Aorta (tissue), 5 donors: ENCODE data around the gene ZNF837. TPM values are rescaled to one million over a fixed set of nuclear protein-coding genes. Genes with fewer than 3 reads are reported as not detected.

ENCODE experiments used
- ATAC-seq: fragments of 200-7000 bp; cut with Tn5 transposase; one replicate; pipeline ENCODE4 v1.9.1; 2022; ENCODE audit warnings: moderate library complexity; ENCODE audit not compliant: low FRiP score
- DNase-seq, 2 donors: peaks; one replicate each; pipeline ENCODE4 v3.0.0-alpha.2; 2020
- H3K27ac ChIP-seq, 2 donors: one replicate each; pipeline ENCODE4 v1.5.1; 2013; ENCODE audit warnings: low read length in 2 of 2, mild to moderate bottlenecking in 2 of 2, moderate library complexity in 2 of 2, control low read depth in 1 of 2, inconsistent platforms in 1 of 2, low read depth in 1 of 2
- H3K27me3 ChIP-seq, 2 donors: one replicate each; pipeline ENCODE4 v1.6.1; 2013; ENCODE audit warnings: control low read depth in 1 of 2, low read length in 1 of 2, mild to moderate bottlenecking in 1 of 2, moderate library complexity in 1 of 2; ENCODE audit not compliant: insufficient read depth in 2 of 2, control insufficient read depth in 1 of 2
- H3K36me3 ChIP-seq, 2 donors: one replicate each; pipeline ENCODE4 v1.6.1; 2013; ENCODE audit warnings: control low read depth in 1 of 2, low read length in 1 of 2, mild to moderate bottlenecking in 1 of 2; ENCODE audit not compliant: insufficient read depth in 2 of 2, control insufficient read depth in 1 of 2
- H3K4me1 ChIP-seq, 2 donors: one replicate each; pipeline ENCODE4 v1.6.1; 2013; ENCODE audit warnings: low read length in 2 of 2, control low read depth in 1 of 2, mild to moderate bottlenecking in 1 of 2, moderate library complexity in 1 of 2; ENCODE audit not compliant: insufficient read depth in 2 of 2, control insufficient read depth in 1 of 2
- H3K4me3 ChIP-seq, 2 donors: one replicate each; pipeline ENCODE4 v1.5.1; 2013; ENCODE audit warnings: low read length in 2 of 2, control low read depth in 1 of 2, mild to moderate bottlenecking in 1 of 2
- H3K9me3 ChIP-seq: one replicate; pipeline ENCODE4 v1.6.1; 2013; ENCODE audit warnings: mild to moderate bottlenecking, low read length; ENCODE audit not compliant: control insufficient read depth
- WGBS, 2 donors: extraction: QIAGEN DNeasy Blood & Tissue Kit; methylation state at CpG; one replicate each; pipeline ENCODE4 v1.1.7; 2013; 5-methylcytosine and 5-hydroxymethylcytosine counted together
- intact Hi-C, 2 donors: fragments of 100-400 bp; cut with DNase I; formaldehyde crosslinking; loops; one replicate each; pipeline versions ENCODE4 v1.14.2 to v1.15.0; 2022
- polyA plus RNA-seq, 2 donors: library from polyadenylated mRNA; stranded (reverse); fragments of 200-250 nt; gene quantifications; one replicate each; pipeline ENCODE4 v1.2.3, GENCODE V29; 2013
- total RNA-seq, 2 donors: library from RNA; stranded (reverse); fragmentation: NEBNext Ultra II Directional; extraction: Animal tissue kit (Norgen Biotek cat#: 25700); gene quantifications; one replicate each; pipeline ENCODE4 v1.2.1, GENCODE V29; 2021
- donor health status: healthy with polysubstance abuse.
- donor health status: Bipolar disorder and iron deficiency.
- donor health status: DM: no; HTN: no; CAD: no.
- donor health status: DM: no; HTN: no; CAD: no.
- donor health status: DM: yes; HTN: yes; CAD: no.

Gene ZNF837
- total and polyA plus RNA-seq, 4 donors: 0.65 to 1.8 (median 0.99) TPM

DNA sequence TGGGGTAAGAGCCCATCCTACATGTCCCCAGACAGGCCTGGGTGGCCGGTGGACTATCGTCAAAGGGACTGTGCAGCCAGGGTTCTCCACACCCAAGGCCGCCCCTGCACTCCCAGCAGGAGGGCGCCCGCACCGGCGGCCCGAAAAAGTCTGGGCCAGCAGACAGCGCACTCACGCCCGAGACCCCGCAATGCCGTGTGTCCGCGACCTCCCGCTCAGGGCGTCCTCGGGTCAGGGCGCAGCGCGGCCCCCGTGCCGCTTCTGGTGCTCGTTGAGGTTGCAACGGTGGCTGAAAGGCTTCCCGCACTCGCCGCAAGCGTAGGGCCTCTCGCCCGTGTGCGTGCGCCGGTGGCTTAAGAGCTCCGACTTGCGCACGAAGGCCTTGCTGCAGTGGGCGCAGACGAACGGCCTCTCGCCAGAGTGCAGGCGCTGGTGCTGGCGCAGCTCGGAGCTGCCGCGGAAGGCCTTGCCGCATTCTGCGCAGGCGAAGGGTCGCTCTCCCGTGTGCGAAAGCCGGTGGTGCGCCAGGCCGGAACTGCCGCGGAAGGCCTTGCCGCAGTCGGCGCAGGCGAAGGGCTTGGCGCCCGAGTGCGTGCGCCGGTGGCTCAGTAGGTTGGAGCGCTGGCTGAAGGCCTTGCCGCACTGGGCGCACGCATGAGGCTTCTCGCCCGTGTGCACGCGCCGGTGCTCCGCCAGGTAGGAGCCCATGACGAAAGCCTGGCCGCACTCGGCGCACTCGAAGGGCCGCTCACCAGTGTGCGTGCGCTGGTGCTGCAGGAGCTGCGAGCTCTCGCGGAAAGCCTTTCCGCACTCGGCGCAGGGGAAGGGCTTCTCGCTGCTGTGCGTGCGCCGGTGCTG is 24.7 kb downstream of the ZNF837 start:
- peak; percentile 33 for ATAC-seq
- H3K9me3 ChIP-seq: no peaks in the 10 kb centered on the region
- 8 to 16% methylated on average over 91 to 94 of the region's 94 CpGs for WGBS, 2 donors
- no peaks in the 10 kb centered on the region for H3K36me3 ChIP-seq
- DNase-seq: no peak
- H3K27me3 ChIP-seq: no peaks in the 10 kb centered on the region
- no peak overlapping the region for H3K4me3 ChIP-seq
- H3K27ac ChIP-seq: no peak overlapping the region
- intact Hi-C loops: no loop called here
- H3K4me1 ChIP-seq: no peaks in the 10 kb centered on the region

DNA sequence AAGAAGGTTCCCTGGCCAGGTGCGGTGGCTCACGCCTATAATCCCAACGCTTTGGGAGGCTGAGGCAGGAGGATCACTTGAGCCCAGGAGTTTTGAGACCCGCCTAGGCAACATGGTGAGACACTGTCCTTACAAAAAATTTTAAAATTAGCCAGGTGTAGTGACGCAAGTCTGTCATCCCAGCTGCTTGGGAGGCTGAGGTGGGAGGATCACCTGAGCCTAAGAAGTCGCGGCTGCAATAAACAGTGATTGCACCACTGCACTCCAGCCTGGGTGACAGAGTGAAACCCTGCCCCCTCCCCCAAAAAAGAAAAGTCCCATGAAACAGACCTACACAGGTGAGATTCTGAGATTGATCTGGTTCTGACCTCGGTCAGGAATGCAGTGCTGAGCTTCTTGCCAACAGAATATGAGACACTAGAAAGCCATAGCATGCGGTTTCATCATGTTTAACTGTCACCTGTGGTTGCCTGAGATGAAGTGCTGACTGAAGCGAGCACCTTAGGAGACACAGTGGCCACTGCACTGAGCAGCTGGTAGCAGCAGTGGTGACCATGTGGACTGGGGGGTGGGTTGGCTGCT is 25.5 kb downstream of the ZNF837 start:
- intact Hi-C loops: no loop called here
- no peaks in the 10 kb centered on the region for H3K36me3 ChIP-seq
- no peaks in the 10 kb centered on the region for H3K4me1 ChIP-seq
- ATAC-seq (no peak), DNase-seq (no peak)
- no peaks in the 10 kb centered on the region for H3K9me3 ChIP-seq
- H3K27me3 ChIP-seq: no peaks in the 10 kb centered on the region
- no peak overlapping the region for H3K27ac ChIP-seq
- no peak overlapping the region for H3K4me3 ChIP-seq
- 94 to 96% methylated on average over 10 of the region's 10 CpGs for WGBS, 2 donors

DNA sequence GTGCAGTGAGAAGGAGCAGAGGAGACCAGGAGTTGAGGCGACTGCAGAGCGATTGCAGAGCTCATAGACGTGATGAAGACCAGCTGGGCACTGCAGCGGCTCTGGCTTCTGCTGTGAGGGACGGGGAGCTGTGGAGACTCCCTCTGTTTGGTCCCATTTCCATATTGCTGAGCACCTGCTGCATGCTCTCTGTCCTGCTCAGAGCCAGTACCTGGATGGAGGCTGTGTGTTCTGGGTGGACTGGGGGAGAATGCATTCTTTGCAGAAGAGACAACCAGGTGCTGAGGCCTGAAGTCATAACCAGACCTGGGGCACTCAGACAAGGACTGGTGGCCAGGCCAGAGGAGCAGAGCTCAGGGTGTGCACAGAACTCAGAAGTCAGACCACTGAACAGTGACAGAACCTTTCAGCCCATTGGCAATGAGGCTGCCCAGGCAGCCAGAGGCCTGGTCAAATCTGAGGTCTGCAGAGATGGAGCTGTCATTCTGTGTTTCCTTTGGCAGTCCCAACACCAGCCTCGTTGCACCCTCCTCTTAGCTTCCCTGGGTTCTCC is 26.3 kb downstream of the ZNF837 start:
- H3K36me3 ChIP-seq: no peaks in the 10 kb centered on the region
- WGBS, 2 donors: 83 to 85% methylated on average over 5 to 6 of the region's 6 CpGs
- H3K4me1 ChIP-seq: no peaks in the 10 kb centered on the region
- H3K27me3 ChIP-seq: no peaks in the 10 kb centered on the region
- no peak overlapping the region for H3K4me3 ChIP-seq
- intact Hi-C loops: no loop called here
- no peak overlapping the region for H3K27ac ChIP-seq
- no peaks in the 10 kb centered on the region for H3K9me3 ChIP-seq
- DNase-seq (peak; percentile 9 to 37), ATAC-seq (no peak)

DNA sequence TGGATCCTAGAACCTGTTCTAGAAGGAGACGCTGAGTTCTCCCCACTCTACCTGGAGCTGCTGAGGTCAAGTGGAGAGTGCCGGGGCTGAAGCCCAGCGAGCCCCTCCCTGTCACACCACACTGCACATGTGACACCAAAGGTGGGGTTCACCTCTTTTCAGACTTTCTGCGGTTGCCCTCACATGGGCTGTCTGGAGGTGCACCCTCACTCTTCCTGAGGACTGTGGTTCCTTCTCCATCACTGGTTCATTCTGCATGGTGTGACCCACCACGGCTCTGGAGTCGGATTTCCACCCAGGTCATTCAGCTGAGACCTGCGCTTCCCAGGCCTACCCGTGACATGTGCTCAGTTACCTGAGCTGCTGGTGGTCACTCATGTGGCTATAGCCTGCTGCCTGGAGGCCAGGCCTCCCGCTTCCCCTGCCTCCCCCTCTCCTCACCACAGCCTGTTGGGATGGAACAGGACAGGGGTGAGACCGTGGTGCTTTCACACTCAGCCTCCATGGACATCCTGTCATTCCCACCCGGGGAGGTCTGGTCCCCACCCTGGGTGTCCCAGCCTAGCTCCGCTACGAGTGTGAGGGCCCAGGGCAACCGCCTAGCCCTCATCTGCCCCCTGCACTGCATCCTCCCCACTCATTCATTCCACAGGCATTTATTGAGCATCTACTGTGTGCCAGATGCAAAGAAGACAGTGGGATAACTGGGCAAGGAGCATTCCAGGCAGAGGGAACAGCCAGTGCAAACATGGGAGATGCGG is 26.9 kb downstream of the ZNF837 start:
- H3K4me1 ChIP-seq: no peaks in the 10 kb centered on the region
- 90 to 92% methylated on average over 15 of the region's 15 CpGs for WGBS, 2 donors
- H3K4me3 ChIP-seq: no peak overlapping the region
- no peaks in the 10 kb centered on the region for H3K36me3 ChIP-seq
- no peak overlapping the region for H3K27ac ChIP-seq
- H3K27me3 ChIP-seq: no peaks in the 10 kb centered on the region
- intact Hi-C loops: no loop called here
- H3K9me3 ChIP-seq: no peaks in the 10 kb centered on the region
- peak; percentile 38 to 57 for DNase-seq
- no peak for ATAC-seq

DNA sequence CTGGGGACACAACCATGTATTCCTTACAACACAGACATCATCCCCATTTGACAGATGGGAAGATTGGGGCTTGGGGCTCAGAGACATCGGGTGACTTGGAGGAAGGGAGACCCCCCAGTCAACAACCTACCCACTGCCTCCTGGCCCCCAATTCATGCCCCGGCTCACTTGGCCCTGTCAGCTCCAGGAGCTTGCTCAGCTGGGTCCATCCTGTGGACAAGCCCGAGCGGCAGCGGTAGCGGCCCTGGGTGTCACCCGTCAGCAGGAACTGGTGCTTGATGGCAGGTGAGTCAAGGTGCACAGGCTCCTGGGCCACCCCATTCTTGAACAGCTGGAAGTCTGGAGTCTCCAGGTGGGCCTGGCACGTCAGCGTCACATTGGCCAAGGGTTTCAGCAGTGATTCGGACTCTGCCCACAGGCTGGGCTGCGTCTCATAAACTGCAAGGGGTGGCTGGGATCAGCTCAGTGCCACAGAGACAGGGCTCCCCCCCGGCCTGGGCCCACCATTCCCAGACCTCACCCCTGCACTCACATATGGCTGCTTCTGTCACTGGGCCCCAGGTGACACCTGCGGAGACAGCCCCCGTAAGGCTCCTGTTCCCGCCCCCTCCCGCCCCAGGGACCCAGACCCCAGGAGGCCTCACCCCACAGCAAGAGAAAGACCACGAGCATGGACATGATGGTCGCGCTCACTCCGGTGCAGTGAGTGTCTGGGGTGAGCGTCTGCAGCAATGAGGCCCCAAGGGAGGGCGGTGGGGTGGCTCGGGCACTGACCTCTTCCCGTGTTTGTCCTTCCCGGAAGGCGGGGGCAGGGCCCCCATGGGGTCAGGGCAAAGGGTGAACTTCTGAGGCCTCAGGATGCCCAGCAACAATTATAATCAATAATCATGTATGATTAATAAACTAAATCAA is 27.8 kb downstream of the ZNF837 start, which contains the start of gene A1BG:
Gene A1BG (minus strand): TSS at position 733 of the 912 bp plus-strand sequence. CDS start 55 bp downstream, at position 678.
- Histone ChIP-seq H3K4me1 (no peaks in the 10 kb centered on the region), H3K27me3 (no peaks in the 10 kb centered on the region), H3K27ac (no peak within 1 kb of the TSS), H3K4me3 (no peak within 1 kb of the TSS), H3K36me3 (no peaks in the 10 kb centered on the region), H3K9me3 (no peaks in the 10 kb centered on the region)
- whole genome bisulfite sequencing, 2 donors: 81 to 86% methylated on average over 26 of the region's 26 CpGs
- ATAC-seq (no peak), DNase-seq (peak; percentile 44 to 68)
- intact Hi-C loops: no loop called here

DNA sequence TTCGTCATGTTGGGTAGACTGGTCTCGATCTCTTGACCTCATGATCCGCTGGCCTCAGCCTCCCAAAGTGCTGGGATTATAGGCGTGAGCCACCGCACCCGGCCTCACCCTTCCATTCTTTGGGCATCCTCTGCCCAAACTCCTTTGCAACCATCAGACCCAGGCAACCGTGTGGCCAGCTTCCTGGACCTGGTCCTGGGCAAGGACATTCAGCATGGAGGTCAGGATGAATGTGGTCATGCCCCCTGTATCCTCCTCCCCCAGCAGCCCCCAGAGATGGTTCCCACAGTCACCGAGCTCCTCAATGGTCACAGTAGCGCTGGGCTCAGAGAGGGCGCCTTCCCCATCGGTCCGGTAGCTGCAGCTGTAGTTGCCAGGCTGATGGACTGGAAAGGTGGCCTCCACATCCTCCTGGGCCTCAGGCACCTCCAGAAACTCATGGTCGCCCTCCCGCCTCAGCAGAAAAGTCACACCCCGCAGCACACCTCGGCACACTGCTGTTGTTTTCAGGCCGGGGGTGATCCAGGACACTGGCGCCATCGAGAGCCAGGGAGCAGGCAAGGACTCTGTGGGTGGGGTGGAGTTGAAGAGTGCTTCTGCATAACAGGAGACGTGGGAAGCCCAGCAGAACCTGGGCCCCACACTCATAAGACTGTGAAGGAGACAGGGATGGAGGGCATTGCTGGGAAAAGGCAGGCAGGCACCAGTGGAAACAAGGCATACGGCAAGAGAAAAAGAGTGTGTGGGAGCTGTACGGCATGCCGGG is 28.7 kb downstream of the ZNF837 start:
- ATAC-seq (no peak), DNase-seq (peak; percentile 35 to 63)
- H3K36me3 ChIP-seq: no peaks in the 10 kb centered on the region
- no peaks in the 10 kb centered on the region for H3K27me3 ChIP-seq
- WGBS, 2 donors: 85% methylated on average over 23 of the region's 23 CpGs
- H3K4me3 ChIP-seq: no peak overlapping the region
- no peak overlapping the region for H3K27ac ChIP-seq
- intact Hi-C loops: no loop called here
- no peaks in the 10 kb centered on the region for H3K9me3 ChIP-seq
- no peaks in the 10 kb centered on the region for H3K4me1 ChIP-seq

DNA sequence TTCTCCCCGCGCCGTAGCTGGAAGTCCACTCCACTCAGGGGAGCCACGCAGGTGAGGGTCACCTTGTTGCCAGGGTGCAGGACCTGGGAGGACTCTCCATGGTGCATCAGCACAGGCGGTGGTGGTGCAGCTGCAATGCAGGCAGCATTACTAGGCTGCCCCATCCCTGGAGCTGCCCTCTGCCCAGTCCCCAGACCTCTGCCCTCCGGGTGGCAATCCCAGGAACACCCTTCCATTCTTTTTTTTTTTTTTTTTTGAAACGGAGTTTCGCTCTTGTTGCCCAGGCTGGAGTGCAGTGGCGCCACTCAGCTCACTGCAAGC is 29.3 kb downstream of the ZNF837 start:
- Histone ChIP-seq H3K36me3 (no peaks in the 10 kb centered on the region), H3K9me3 (no peaks in the 10 kb centered on the region), H3K4me3 (no peak overlapping the region), H3K27me3 (no peaks in the 10 kb centered on the region), H3K27ac (no peak overlapping the region), H3K4me1 (no peaks in the 10 kb centered on the region)
- peak in 1 of 2 donors; percentile 29 for DNase-seq
- no peak for ATAC-seq
- 82 to 91% methylated on average over 7 to 9 of the region's 9 CpGs for WGBS, 2 donors
- intact Hi-C loops: no loop called here
